Limb (tissue), 2 donors: ENCODE results near the gene ITIH4.

Experiments used
- DNase-seq, 2 donors: peaks; one replicate each; pipeline ENCODE4 v3.0.0-alpha.2; 2016; ENCODE audit errors: extremely low spot score in 2 of 2

Gene ITIH4

GRCh38 chr3:52848617-52849016 lies 18.1 kb upstream of the ITIH4 start:
- DNase-seq = no peak

GRCh38 chr3:52847726-52848125 lies 17.3 kb upstream of the ITIH4 start:
- no peak for DNase-seq

- DNase-seq = no peak
These were observed 16.8 kb upstream of the ITIH4 start for GRCh38 chr3:52847241-52847640.

GRCh38 chr3:52846432-52846965 lies 16.0 kb upstream of the ITIH4 start:
- DNase-seq = no peak

- DNase-seq = no peak
These were observed 15.4 kb upstream of the ITIH4 start for GRCh38 chr3:52845691-52846431.

- no peak for DNase-seq
These were observed 14.7 kb upstream of the ITIH4 start for GRCh38 chr3:52845157-52845556.

- DNase-seq = no peak
These were observed 14.0 kb upstream of the ITIH4 start for GRCh38 chr3:52844290-52844975.

- DNase-seq = no peak
These were observed 13.4 kb upstream of the ITIH4 start for GRCh38 chr3:52843881-52844280.

GRCh38 chr3:52843108-52843865 lies 12.8 kb upstream of the ITIH4 start:
- DNase-seq = no peak

GRCh38 chr3:52842424-52842823 lies 12.0 kb upstream of the ITIH4 start:
- no peak for DNase-seq

- DNase-seq = no peak
These were observed 11.5 kb upstream of the ITIH4 start for GRCh38 chr3:52841981-52842340.

- DNase-seq = no peak
These were observed 10.9 kb upstream of the ITIH4 start for GRCh38 chr3:52841211-52841980.

- no peak for DNase-seq
These were observed 9.5 kb upstream of the ITIH4 start for GRCh38 chr3:52839892-52840545.

- no peak for DNase-seq
These were observed 8.8 kb upstream of the ITIH4 start for GRCh38 chr3:52839268-52839575.

GRCh38 chr3:52838561-52839267 lies 8.2 kb upstream of the ITIH4 start:
- DNase-seq = no peak

- no peak for DNase-seq
These were observed 6.5 kb upstream of the ITIH4 start for GRCh38 chr3:52836986-52837385.

GRCh38 chr3:52836471-52836845 lies 6.0 kb upstream of the ITIH4 start:
- DNase-seq = no peak

GRCh38 chr3:52835766-52836470 lies 5.4 kb upstream of the ITIH4 start:
- no peak for DNase-seq

GRCh38 chr3:52834871-52835501 lies 4.5 kb upstream of the ITIH4 start, which contains the start of gene MUSTN1:
MUSTN1 (minus strand) TSS chr3:52835019; CDS start chr3:52834948, 71 bp downstream.
- DNase-seq = peak; percentile 48 to 68
